Gastrocnemius medialis (tissue), 4 donors: ENCODE data around the gene C2orf81. TPM values are rescaled to one million over a fixed set of nuclear protein-coding genes. Genes with fewer than 3 reads are reported as not detected.

Experiments used
- ATAC-seq, 2 donors: fragments of 150-250 bp; one replicate each; pipeline ENCODE4 v1.9.1; 2016
- DNase-seq, 2 donors: peaks; one replicate each; pipeline ENCODE4 v3.0.0-alpha.2; 2019
- H3K27ac ChIP-seq, 4 donors: fragments of 200-600 bp; sonication (generic); 1 replicate in 1 of 4; 2 replicates in 3 of 4; pipeline ENCODE4 v1.5.1; 2016 to 2018; ENCODE audit warnings: mild to moderate bottlenecking in 2 of 4, moderate library complexity in 1 of 4
- H3K27me3 ChIP-seq, 3 donors: fragments of 200-600 bp; sonication (generic) in 2 of 3; 1 replicate in 1 of 3; 2 replicates in 2 of 3; pipeline versions ENCODE4 v1.5.1 to v1.6.0; 2016 to 2019; ENCODE audit warnings: mild to moderate bottlenecking in 1 of 3, moderate library complexity in 1 of 3
- H3K36me3 ChIP-seq, 2 donors: fragments of 200-600 bp; sonication (generic) in 1 of 2; one replicate each; pipeline ENCODE4 v1.5.1; 2017 to 2018
- H3K4me1 ChIP-seq, 2 donors: fragments of 200-600 bp; sonication (generic) in 1 of 2; one replicate each; pipeline ENCODE4 v1.5.1; 2016 to 2017; ENCODE audit warnings: mild to moderate bottlenecking in 2 of 2
- H3K4me3 ChIP-seq, 4 donors: fragments of 200-600 bp; sonication (generic) in 3 of 4; 1 replicate in 1 of 4; 2 replicates in 3 of 4; pipeline ENCODE4 v1.5.1; 2016 to 2019; ENCODE audit warnings: mild to moderate bottlenecking in 2 of 4
- H3K9me3 ChIP-seq, 3 donors: fragments of 200-600 bp; sonication (generic) in 2 of 3; 1 replicate in 1 of 3; 2 replicates in 2 of 3; pipeline ENCODE4 v1.5.1; 2016 to 2019
- CTCF ChIP-seq, 5 experiments: fragments of 450-650 bp in 3 of 5; fragments of 200-600 bp in 2 of 5; sonication (generic) in 2 of 5; IDR thresholded peaks in 4 of 5; conservative IDR thresholded peaks in 1 of 5; 1 replicate in 4 of 5; 2 replicates in 1 of 5; pipeline ENCODE4 v1.5.1; 2016 to 2019; ENCODE audit warnings: antibody characterized with exemption in 5 of 5, mild to moderate bottlenecking in 3 of 5, moderate library complexity in 3 of 5
- POLR2A ChIP-seq, 2 donors: fragments of 450-650 bp; IDR thresholded peaks; one replicate each; pipeline ENCODE4 v1.6.1; 2017; ENCODE audit warnings: antibody characterized with exemption in 2 of 2, mild to moderate bottlenecking in 2 of 2, moderate library complexity in 2 of 2
- in situ Hi-C, 4 donors: fragments of 200-750 bp; cut with MboI; loops; one replicate each; pipeline versions ENCODE4 v1.15.0 to v1.8.0; 2017; ENCODE audit warnings: low sequenced_read_pairs in 4 of 4
- intact Hi-C: fragments of 100-400 bp; cut with DNase I; formaldehyde crosslinking; loops from one replicate; pipeline ENCODE4 v1.15.1; 2023; ENCODE audit warnings: low total_unique reads
- total RNA-seq, 4 donors: library from RNA; depleted of rRNA; stranded (reverse); fragments of >200 nt; gene quantifications; one replicate each; pipeline versions ENCODE4 v1.1.0 to v1.2.3, GENCODE V29; 2016

C2orf81 gene
- total RNA-seq, 4 donors from 2014 or later: 0.24 TPM; not detected in 3

DNA sequence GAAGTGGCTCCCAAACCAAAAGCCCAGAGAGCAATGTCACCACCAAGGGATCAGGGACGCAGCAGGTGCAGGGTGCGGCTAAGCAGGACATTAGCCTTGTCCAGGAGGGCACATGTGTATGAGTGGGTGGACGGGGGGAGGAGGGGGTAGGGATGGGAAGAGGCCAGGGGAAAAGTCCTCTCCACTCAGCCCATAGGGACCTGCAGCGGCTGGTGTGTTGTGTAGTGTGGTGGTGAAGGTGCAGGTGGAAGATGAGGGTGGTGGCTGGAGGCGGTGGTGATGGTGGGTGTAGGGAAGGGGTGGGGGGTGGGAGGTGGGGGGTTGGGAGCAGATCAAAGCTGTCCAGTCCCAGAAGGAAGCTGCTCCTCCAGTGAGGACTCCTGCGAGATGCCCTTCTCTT lies 3.7 kb downstream of the C2orf81 start:
- H3K36me3 ChIP-seq: no peaks in the 10 kb centered on the region
- in situ Hi-C loops (no loop called here), intact Hi-C loops (no loop called here)
- TF ChIP-seq CTCF (IDR thresholded peaks at IDR 0.05 in 4 of 5, conservative IDR thresholded peaks at IDR 0.05 in 1 of 5) (no peak), POLR2A (IDR thresholded peaks at IDR 0.05) (no peak)
- peaks cover 28 to 46% (median 36%) of the 10 kb centered on the region in 3 donors for H3K27me3 ChIP-seq
- H3K9me3 ChIP-seq: no peaks in the 10 kb centered on the region
- DNase-seq (no peak), ATAC-seq (no peak)
- H3K27ac ChIP-seq: no peak overlapping the region
- no peak overlapping the region for H3K4me3 ChIP-seq
- H3K4me1 ChIP-seq: peaks cover 9 to 23% of the 10 kb centered on the region in 2 donors

DNA sequence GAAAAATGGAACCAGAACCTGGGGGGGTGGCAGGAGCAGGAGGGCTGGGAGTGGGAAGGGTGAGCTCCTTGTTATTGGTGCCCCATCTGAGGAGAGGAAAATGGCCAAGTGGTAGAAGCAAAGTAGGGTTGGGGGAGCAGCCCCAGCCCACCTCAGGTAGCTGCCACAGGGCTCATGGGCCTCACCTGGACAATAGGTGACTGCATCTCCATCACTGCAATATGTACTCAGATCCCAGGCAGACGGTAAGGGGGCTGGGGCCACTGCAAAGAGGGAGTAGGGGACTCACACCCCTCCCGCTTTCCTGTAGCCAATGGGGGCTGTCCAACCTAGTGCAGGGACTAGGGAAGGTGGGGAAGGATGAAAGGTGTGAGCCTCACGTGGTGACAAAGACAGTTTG lies 4.2 kb downstream of the C2orf81 start:
- Histone ChIP-seq H3K4me1 (peaks cover 9 to 22% of the 10 kb centered on the region in 2 donors), H3K36me3 (no peaks in the 10 kb centered on the region), H3K27ac (no peak overlapping the region), H3K4me3 (no peak overlapping the region), H3K9me3 (no peaks in the 10 kb centered on the region), H3K27me3 (peaks cover 24 to 41% (median 33%) of the 10 kb centered on the region in 3 donors)
- DNase-seq (no peak), ATAC-seq (no peak)
- intact Hi-C loops: no loop called here
- TF ChIP-seq CTCF (IDR thresholded peaks at IDR 0.05 in 4 of 5, conservative IDR thresholded peaks at IDR 0.05 in 1 of 5) (no peak), POLR2A (IDR thresholded peaks at IDR 0.05) (no peak)
- in situ Hi-C loops: no loop called here

DNA sequence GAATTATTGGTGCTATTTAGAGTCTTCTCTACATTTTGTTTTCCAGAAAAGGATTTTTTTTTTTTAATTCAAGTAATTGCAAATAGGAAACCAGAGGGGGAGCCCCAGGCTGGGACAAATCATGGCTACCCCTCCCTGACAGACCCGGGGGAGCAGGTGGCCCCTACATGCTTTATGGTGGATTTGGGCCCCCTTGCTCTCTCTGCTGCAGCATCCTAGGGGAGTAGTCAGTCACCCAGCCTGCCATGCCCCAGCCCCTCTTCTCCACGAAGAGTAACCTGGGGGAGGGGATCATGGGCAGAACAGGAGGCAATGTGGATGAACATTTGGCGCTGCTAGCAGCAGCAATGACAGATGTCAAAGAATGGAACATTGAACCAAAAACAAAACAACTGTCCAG lies 4.6 kb downstream of the C2orf81 start:
- no peak overlapping the region for H3K27ac ChIP-seq
- intact Hi-C loops (no loop called here), in situ Hi-C loops (no loop called here)
- H3K36me3 ChIP-seq: no peaks in the 10 kb centered on the region
- ATAC-seq: no peak
- TF ChIP-seq CTCF (IDR thresholded peaks at IDR 0.05 in 4 of 5, conservative IDR thresholded peaks at IDR 0.05 in 1 of 5) (no peak), POLR2A (IDR thresholded peaks at IDR 0.05) (no peak)
- H3K27me3 ChIP-seq: peaks cover 20 to 37% (median 29%) of the 10 kb centered on the region in 3 donors
- no peaks in the 10 kb centered on the region for H3K9me3 ChIP-seq
- H3K4me1 ChIP-seq: peaks cover 5 to 18% of the 10 kb centered on the region in 2 donors
- H3K4me3 ChIP-seq: no peak overlapping the region
- no peak for DNase-seq

GRCh38 chr2:74415762-74416395 lies 5.5 kb downstream of the C2orf81 start:
- DNase-seq: no peak
- peaks cover 13 to 30% (median 22%) of the 10 kb centered on the region in 3 donors for H3K27me3 ChIP-seq
- TF ChIP-seq CTCF (IDR thresholded peaks at IDR 0.05 in 4 of 5, conservative IDR thresholded peaks at IDR 0.05 in 1 of 5) (no peak), POLR2A (IDR thresholded peaks at IDR 0.05) (no peak)
- peak overlapping the region; percentile 40 to 70 (median 58) for H3K4me3 ChIP-seq
- no peaks in the 10 kb centered on the region for H3K9me3 ChIP-seq
- H3K36me3 ChIP-seq: no peaks in the 10 kb centered on the region
- intact Hi-C loops (no loop called here), in situ Hi-C loops (no loop called here)
- ATAC-seq: no peak
- peaks cover 4 to 14% of the 10 kb centered on the region in 2 donors for H3K4me1 ChIP-seq
- peak overlapping the region in 1 of 4 donors; percentile 33 for H3K27ac ChIP-seq
